Mesothelial cell of epicardium (in vitro differentiated cells): ENCODE data around the gene CRKL. TPM values are rescaled to one million over a fixed set of nuclear protein-coding genes. Genes with fewer than 3 reads are reported as not detected.
"Not testable (repeated sequence)": the region's sequence is repeated elsewhere in the genome, so short reads cannot be mapped to it uniquely, and the experiment has no call there.

Experiments used
- DNase-seq, 2 experiments: peaks; one replicate each; pipeline ENCODE4 v3.0.0; 2021; ENCODE audit warnings: low spot score in 2 of 2; ENCODE audit not compliant: unreplicated experiment in 2 of 2
- H3K27ac Mint-ChIP-seq: 2 replicates; pipeline ENCODE4 v1.8.0; 2021; ENCODE audit warnings: mixed read lengths
- H3K27me3 Mint-ChIP-seq: 2 replicates; pipeline ENCODE4 v1.8.0; 2021; ENCODE audit warnings: low read depth, mixed read lengths
- H3K36me3 Mint-ChIP-seq: 2 replicates; pipeline ENCODE4 v1.8.0; 2021; ENCODE audit warnings: mixed read lengths
- H3K4me1 Mint-ChIP-seq: 2 replicates; pipeline ENCODE4 v1.8.0; 2021; ENCODE audit warnings: mixed read lengths
- H3K4me3 Mint-ChIP-seq: 2 replicates; pipeline ENCODE4 v1.8.0; 2021; ENCODE audit warnings: mild to moderate bottlenecking, moderate library complexity, mixed read lengths
- H3K9me3 Mint-ChIP-seq: 2 replicates; pipeline ENCODE4 v1.8.0; 2021; ENCODE audit warnings: mixed read lengths
- CTCF ChIP-seq: fragments of 200-600 bp; sonication (generic); IDR thresholded peaks from one replicate; pipeline ENCODE4 v1.5.0; 2021; ENCODE audit warnings: antibody characterized with exemption; ENCODE audit not compliant: unreplicated experiment
- total RNA-seq: library from RNA; stranded (reverse); gene quantifications from 3 replicates; pipeline ENCODE4 v1.2.1, GENCODE V29; 2021

CRKL gene
- total RNA-seq, 1 donor from 2014 or later, result 75.1 TPM

GRCh38 chr22:20968281-20968977, 51.2 kb downstream of the CRKL start:
- no peak for TF ChIP-seq CTCF
- no peaks in the 10 kb centered on the region for H3K9me3 Mint-ChIP-seq
- H3K4me3 Mint-ChIP-seq, result no peak overlapping the region
- peaks cover 20% of the 10 kb centered on the region for H3K27me3 Mint-ChIP-seq
- H3K36me3 Mint-ChIP-seq, result no peaks in the 10 kb centered on the region
- peaks cover 6% of the 10 kb centered on the region for H3K4me1 Mint-ChIP-seq
- H3K27ac Mint-ChIP-seq, result no peak overlapping the region
- DNase-seq, result no peak

- no peak for DNase-seq
- Mint-ChIP-seq H3K36me3 (no peaks in the 10 kb centered on the region), H3K27ac (no peak overlapping the region), H3K4me1 (no peaks in the 10 kb centered on the region), H3K4me3 (no peak overlapping the region), H3K27me3 (peaks cover 5% of the 10 kb centered on the region), H3K9me3 (no peaks in the 10 kb centered on the region)
- TF ChIP-seq CTCF, result no peak
These were observed 53.9 kb downstream of the CRKL start for GRCh38 chr22:20970939-20971657.

DNA sequence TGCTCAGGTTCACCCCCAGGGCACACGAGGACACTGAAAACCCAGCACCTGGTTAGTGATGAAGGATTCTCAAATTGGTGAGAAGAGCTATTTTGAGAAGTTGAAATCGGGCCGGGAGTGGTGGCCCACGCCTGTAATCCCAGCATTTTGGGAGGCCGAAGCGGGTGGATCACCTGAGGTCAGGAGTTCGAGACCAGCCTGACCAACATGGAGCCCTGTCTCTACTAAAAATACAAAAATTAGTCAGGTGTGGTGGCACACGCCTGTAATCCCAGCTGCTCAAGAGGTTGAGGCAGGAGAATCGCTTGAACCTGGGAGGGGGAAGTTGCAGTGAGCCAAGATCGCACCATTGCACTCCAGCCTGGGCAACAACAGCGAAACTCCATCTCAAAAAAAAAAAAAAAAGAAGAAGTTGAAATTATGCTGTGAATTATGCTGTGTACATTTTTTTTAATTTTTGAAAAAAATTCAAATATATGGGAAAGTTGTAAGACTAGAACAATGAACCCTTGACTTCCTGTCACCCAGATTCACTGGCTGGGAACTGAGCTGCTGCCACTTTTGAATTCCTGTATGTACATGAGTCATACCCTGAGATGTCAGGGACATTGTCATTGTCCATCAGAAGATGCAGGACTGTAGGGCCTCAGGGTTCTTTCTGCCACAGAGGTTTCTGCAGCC, 54.9 kb downstream of the CRKL start:
- not testable (repeated sequence) for H3K27me3 Mint-ChIP-seq, H3K9me3 Mint-ChIP-seq, DNase-seq, H3K4me3 Mint-ChIP-seq, H3K27ac Mint-ChIP-seq, H3K4me1 Mint-ChIP-seq, H3K36me3 Mint-ChIP-seq

- no peak for TF ChIP-seq CTCF
- Mint-ChIP-seq H3K27me3 (peaks cover 5% of the 10 kb centered on the region), H3K36me3 (no peaks in the 10 kb centered on the region), H3K4me1 (no peaks in the 10 kb centered on the region), H3K9me3 (no peaks in the 10 kb centered on the region), H3K27ac (no peak overlapping the region), H3K4me3 (no peak overlapping the region)
- DNase-seq, result no peak
These were observed 55.8 kb downstream of the CRKL start for GRCh38 chr22:20972933-20973577.

DNA sequence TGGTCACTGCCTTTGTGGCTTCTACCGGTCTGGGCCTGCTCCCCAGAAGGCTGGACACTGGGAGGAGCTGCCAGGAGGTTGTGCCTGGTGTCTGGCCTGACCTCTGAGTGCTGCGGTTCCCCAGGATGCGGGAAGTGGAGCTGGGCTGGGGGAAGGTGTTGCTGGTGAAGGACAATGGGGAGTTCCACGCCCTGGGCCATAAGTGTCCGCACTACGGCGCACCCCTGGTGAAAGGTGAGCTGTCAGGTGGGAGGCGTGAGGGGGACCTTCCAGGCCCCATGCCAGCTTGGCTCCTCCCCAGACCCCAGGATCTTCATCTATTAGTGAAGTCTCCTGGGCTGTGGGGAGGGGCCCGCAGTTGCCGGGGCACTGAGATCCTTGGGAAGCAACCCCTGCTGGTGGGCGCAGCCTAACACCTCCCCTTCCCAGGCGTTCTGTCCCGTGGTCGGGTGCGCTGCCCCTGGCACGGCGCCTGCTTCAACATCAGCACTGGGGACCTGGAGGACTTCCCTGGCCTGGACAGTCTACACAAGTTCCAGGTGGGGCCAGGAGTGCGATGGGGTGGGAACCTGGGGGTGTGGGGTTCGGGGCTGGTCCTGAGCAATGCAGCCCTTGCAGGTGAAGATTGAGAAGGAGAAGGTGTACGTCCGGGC, 56.6 kb downstream of the CRKL start:
- Mint-ChIP-seq H3K9me3 (no peaks in the 10 kb centered on the region), H3K27ac (no peak overlapping the region), H3K4me3 (no peak overlapping the region), H3K27me3 (peaks cover 5% of the 10 kb centered on the region), H3K36me3 (no peaks in the 10 kb centered on the region), H3K4me1 (no peaks in the 10 kb centered on the region)
- TF ChIP-seq CTCF, result no peak
- DNase-seq, result no peak
